GM18909 (cell line): ENCODE data around the gene CRELD2.

Source experiments
- ATAC-seq: cut with Tn5 transposase; IDR thresholded peaks from one replicate; pipeline ENCODE4 v1.9.1; 2021; ENCODE audit warnings: mild to moderate bottlenecking; ENCODE audit not compliant: unreplicated experiment, poor library complexity

Gene CRELD2

GRCh38 chr22:49887064-49887451 is 31.4 kb upstream of the CRELD2 start:
- ATAC-seq: no peak

GRCh38 chr22:49887702-49888101 is 30.7 kb upstream of the CRELD2 start:
- ATAC-seq: no peak

GRCh38 chr22:49889071-49889470 is 29.4 kb upstream of the CRELD2 start:
- ATAC-seq: no peak

- no peak for ATAC-seq
These were observed 26.1 kb upstream of the CRELD2 start for GRCh38 chr22:49892226-49892899.

- ATAC-seq: no peak
These were observed 25.4 kb upstream of the CRELD2 start for GRCh38 chr22:49893025-49893424.

GRCh38 chr22:49894322-49895054 is 23.9 kb upstream of the CRELD2 start:
- ATAC-seq: no peak

- ATAC-seq: no peak
These were observed 22.2 kb upstream of the CRELD2 start for GRCh38 chr22:49896201-49896600.

GRCh38 chr22:49897015-49897684 is 21.3 kb upstream of the CRELD2 start:
- no peak for ATAC-seq

GRCh38 chr22:49899530-49899929 is 18.9 kb upstream of the CRELD2 start:
- no peak for ATAC-seq

GRCh38 chr22:49900441-49901230 is 17.8 kb upstream of the CRELD2 start:
- no peak for ATAC-seq

GRCh38 chr22:49901457-49901856 is 17.0 kb upstream of the CRELD2 start:
- ATAC-seq: no peak

GRCh38 chr22:49903322-49904039 is 15.0 kb upstream of the CRELD2 start:
- ATAC-seq: no peak

- no peak for ATAC-seq
These were observed 14.4 kb upstream of the CRELD2 start for GRCh38 chr22:49904040-49904369.

- ATAC-seq: no peak
These were observed 13.0 kb upstream of the CRELD2 start for GRCh38 chr22:49905465-49905864.

GRCh38 chr22:49906071-49906798 is 12.2 kb upstream of the CRELD2 start:
- ATAC-seq: no peak

GRCh38 chr22:49906799-49907290 is 11.6 kb upstream of the CRELD2 start:
- ATAC-seq: no peak

- no peak for ATAC-seq
These were observed 10.6 kb upstream of the CRELD2 start for GRCh38 chr22:49907807-49908206.

- no peak for ATAC-seq
These were observed 8.8 kb upstream of the CRELD2 start for GRCh38 chr22:49909476-49910205.
